CD4-positive, alpha-beta T cell treated with Interleukin-10 for 1 hour (primary cell): Measurements from ENCODE around the gene CCDC82.

Source experiments
- DNase-seq: peaks from one replicate; pipeline ENCODE4 v3.0.0-alpha.2; 2020

CCDC82 gene

GRCh38 chr11:96306071-96306470, 83.6 kb downstream of the CCDC82 start:
- DNase-seq = no peak

GRCh38 chr11:96303980-96304379, 85.7 kb downstream of the CCDC82 start:
- no peak for DNase-seq

- DNase-seq = no peak
These were observed 86.6 kb downstream of the CCDC82 start for GRCh38 chr11:96303064-96303463.
